GM12873 (cell line): Measurements from ENCODE around the gene HNF1A.
A peak's percentile ranks its signal among the peaks of the same experiment; 100 is the strongest.

Experiments used
- TF ChIP-seq, protein P1 (sequence below): IDR thresholded peaks from 2 replicates; pipeline ENCODE4 v1.5.1; 2012; ENCODE audit warnings: low read depth, mild to moderate bottlenecking, moderate library complexity, low read length, control low read depth; ENCODE audit not compliant: insufficient read depth; ENCODE audit errors: missing control alignments

Gene HNF1A

DNA sequence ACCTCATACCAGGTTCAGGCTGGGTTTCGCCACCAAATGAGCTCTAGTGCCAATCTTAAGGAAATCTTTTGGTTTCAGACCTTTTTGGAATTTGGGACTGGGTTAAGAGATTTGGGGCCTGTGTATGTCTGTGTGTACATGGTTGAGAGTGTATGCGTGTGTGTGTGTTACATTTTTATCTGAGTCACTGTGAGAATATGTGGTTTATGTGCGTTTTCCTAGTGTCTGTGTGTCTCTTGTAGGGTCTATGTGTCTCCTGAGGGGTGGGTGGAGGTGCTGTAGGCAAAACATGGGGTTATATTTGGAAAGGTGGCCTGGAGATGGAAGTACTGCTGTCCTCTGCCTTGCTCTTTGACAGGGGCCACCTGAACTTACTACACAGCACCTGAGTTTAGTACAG lies 20.1 kb downstream of the HNF1A start:
- TF ChIP-seq, protein P1, sequence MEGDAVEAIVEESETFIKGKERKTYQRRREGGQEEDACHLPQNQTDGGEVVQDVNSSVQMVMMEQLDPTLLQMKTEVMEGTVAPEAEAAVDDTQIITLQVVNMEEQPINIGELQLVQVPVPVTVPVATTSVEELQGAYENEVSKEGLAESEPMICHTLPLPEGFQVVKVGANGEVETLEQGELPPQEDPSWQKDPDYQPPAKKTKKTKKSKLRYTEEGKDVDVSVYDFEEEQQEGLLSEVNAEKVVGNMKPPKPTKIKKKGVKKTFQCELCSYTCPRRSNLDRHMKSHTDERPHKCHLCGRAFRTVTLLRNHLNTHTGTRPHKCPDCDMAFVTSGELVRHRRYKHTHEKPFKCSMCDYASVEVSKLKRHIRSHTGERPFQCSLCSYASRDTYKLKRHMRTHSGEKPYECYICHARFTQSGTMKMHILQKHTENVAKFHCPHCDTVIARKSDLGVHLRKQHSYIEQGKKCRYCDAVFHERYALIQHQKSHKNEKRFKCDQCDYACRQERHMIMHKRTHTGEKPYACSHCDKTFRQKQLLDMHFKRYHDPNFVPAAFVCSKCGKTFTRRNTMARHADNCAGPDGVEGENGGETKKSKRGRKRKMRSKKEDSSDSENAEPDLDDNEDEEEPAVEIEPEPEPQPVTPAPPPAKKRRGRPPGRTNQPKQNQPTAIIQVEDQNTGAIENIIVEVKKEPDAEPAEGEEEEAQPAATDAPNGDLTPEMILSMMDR, result no peak

DNA sequence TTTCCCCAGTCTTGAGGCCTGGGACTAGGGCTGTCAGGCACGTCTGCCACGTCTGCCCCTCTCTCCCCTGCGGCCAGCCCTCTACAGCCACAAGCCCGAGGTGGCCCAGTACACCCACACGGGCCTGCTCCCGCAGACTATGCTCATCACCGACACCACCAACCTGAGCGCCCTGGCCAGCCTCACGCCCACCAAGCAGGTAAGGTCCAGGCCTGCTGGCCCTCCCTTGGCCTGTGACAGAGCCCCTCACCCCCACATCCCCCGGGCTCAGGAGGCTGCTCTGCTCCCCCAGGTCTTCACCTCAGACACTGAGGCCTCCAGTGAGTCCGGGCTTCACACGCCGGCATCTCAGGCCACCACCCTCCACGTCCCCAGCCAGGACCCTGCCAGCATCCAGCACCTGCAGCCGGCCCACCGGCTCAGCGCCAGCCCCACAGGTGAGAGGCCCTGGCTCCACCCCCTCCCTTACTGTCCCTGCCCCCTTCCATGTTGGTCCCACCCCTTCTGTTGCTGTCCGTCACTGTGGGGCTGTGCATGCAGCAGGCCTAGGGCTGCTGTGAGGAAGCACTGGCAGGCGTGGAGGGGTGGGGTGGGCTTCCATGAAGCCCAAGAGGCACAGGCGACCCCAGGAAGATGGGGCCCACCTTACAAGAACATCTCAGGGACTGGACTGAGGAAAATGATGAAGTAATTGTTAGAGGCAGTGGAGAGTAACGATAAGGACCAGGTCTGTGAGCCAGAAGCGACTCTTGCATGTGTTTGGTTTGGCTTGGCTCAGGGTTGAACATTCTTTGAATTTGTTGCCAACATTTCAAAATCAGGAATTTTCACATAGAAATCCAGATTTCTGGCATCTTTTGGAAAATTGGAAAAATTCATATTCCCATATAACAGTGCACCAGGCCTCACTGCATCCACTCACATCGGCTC lies 21.1 kb downstream of the HNF1A start:
- TF ChIP-seq, protein P1, result no peak

- TF ChIP-seq, protein P1, result no peak
Observed at GRCh38 chr12:121000530-121000929, 22.2 kb downstream of the HNF1A start.

- TF ChIP-seq, protein P1, result no peak
Observed at GRCh38 chr12:121001060-121001459, 22.7 kb downstream of the HNF1A start.

DNA sequence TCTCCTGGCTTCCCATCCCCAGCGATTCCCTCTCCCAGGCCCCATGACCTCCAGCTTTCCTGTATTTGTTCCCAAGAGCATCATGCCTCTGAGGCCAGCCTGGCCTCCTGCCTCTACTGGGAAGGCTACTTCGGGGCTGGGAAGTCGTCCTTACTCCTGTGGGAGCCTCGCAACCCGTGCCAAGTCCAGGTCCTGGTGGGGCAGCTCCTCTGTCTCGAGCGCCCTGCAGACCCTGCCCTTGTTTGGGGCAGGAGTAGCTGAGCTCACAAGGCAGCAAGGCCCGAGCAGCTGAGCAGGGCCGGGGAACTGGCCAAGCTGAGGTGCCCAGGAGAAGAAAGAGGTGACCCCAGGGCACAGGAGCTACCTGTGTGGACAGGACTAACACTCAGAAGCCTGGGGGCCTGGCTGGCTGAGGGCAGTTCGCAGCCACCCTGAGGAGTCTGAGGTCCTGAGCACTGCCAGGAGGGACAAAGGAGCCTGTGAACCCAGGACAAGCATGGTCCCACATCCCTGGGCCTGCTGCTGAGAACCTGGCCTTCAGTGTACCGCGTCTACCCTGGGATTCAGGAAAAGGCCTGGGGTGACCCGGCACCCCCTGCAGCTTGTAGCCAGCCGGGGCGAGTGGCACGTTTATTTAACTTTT lies 23.6 kb downstream of the HNF1A start:
- TF ChIP-seq, protein P1, result no peak

GRCh38 chr12:121003650-121004049 lies 25.3 kb downstream of the HNF1A start:
- TF ChIP-seq, protein P1, result peak; percentile 9

DNA sequence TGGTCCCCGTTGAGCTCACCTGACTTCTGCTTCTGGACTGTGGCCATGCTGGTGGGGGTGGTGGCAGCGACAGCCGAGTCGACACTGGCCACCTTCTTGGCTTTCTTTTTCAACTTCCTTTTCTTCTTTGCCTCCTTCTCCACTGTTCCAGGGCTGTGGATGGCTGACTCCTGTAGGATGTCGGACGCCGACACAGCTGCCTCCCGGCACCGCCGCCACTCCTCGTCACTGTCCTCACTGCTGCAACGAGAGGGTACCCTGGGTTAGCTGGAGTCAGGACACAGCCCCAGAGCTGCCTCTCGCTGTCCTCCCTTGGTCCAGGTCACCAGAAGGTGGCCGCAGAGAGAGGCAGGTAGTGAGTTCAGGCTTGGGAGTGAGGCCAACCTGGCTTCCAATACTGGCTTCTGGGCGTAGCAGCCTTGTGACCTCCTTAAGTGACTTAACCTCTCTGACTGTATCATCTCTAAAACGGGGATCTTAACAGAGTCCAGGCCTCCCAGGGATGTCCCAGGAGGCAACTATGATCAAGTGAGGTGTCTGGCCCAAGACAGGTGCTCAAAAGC lies 26.0 kb downstream of the HNF1A start:
- TF ChIP-seq, protein P1, result no peak
